A673 (cell line): ENCODE data around the gene POSTN.

Source experiments
- EZH2 ChIP-seq: fragments of 200-600 bp; sonication (generic); IDR thresholded peaks from 2 replicates; pipeline ENCODE4 v1.6.1; 2017; ENCODE audit warnings: borderline replicate concordance, low read depth, mild to moderate bottlenecking, mixed read lengths, antibody characterized with exemption, low read length; ENCODE audit not compliant: poor library complexity, severe bottlenecking
- TF ChIP-seq, protein P1 (sequence below): fragments of 300-800, 200-600 bp; sonication (generic); conservative IDR thresholded peaks from 2 replicates; pipeline ENCODE4 v1.5.1; 2017; ENCODE audit warnings: low read depth, mild to moderate bottlenecking, antibody characterized with exemption, low read length, moderate library complexity, mixed read lengths

DNA sequence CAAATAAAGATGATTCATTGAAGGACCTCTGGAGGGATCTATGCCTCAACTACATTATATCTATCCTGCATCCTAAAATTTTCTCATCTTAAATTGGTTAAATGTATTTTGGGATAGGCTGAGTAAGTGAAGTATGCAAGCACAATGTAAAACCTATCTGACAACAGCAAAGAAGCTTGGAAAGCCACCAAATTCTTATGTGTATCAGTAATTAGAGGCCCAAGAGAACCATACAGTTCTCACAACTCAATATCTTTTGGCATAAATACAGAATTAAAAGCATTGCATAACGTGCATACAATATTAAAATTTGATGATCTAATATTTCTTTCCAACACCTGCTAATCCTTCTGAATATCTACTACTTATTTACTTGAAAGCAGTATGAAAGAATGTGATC lies 13.0 kb downstream of the POSTN start:
- TF ChIP-seq, protein P1, sequence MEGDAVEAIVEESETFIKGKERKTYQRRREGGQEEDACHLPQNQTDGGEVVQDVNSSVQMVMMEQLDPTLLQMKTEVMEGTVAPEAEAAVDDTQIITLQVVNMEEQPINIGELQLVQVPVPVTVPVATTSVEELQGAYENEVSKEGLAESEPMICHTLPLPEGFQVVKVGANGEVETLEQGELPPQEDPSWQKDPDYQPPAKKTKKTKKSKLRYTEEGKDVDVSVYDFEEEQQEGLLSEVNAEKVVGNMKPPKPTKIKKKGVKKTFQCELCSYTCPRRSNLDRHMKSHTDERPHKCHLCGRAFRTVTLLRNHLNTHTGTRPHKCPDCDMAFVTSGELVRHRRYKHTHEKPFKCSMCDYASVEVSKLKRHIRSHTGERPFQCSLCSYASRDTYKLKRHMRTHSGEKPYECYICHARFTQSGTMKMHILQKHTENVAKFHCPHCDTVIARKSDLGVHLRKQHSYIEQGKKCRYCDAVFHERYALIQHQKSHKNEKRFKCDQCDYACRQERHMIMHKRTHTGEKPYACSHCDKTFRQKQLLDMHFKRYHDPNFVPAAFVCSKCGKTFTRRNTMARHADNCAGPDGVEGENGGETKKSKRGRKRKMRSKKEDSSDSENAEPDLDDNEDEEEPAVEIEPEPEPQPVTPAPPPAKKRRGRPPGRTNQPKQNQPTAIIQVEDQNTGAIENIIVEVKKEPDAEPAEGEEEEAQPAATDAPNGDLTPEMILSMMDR: no peak
- no peak for TF ChIP-seq EZH2
